Mammary epithelial cell (primary cell): ENCODE results near the gene NEUROG1.
A peak's percentile ranks its signal among the peaks of the same experiment; 100 is the strongest.

Experiments used
- CTCF ChIP-seq, 2 donors: IDR thresholded peaks in 1 of 2; conservative IDR thresholded peaks in 1 of 2; 2 replicates each; pipeline ENCODE4 v1.5.1; 2011 to 2012; ENCODE audit warnings: inconsistent platforms in 2 of 2, low read length in 2 of 2, mild to moderate bottlenecking in 2 of 2, control low read depth in 1 of 2, low read depth in 1 of 2; ENCODE audit not compliant: insufficient read depth in 1 of 2; ENCODE audit errors: extremely low read depth in 1 of 2
- EZH2 ChIP-seq: IDR thresholded peaks from 2 replicates; pipeline ENCODE4 v1.6.1; 2012; ENCODE audit warnings: low read length, inconsistent platforms, borderline replicate concordance

GRCh38 chr5:135535420-135535819 is 344 bp downstream of the NEUROG1 start:
- TF ChIP-seq EZH2 (peak; percentile 71), CTCF (conservative IDR thresholded peaks at IDR 0.05 in 1 of 2, IDR thresholded peaks at IDR 0.05 in 1 of 2; ENCODE audit: extremely low read depth in 1 of 2, insufficient read depth in 1 of 2, low read depth in 1 of 2, low read length in 2 of 2) (no peak)
